Right ventricle myocardium inferior (tissue), 1 donor: Measurements from ENCODE around the gene MRPS34. TPM values are rescaled to one million over a fixed set of nuclear protein-coding genes. Genes with fewer than 3 reads are reported as not detected.

Experiments used
- microRNA-seq: library from miRNA; unstranded; fragments of <30 nt; microRNA quantifications from one replicate; pipeline ENCODE4 v1.2.0, GENCODE V29; 2020
- total RNA-seq: library from RNA; stranded (reverse); fragmentation: NEBNext Ultra II Directional; extraction: Animal tissue kit (Norgen Biotek cat#: 25700); gene quantifications from one replicate; pipeline ENCODE4 v1.2.1, GENCODE V29; 2021
- donor health status: DM: no; HTN: yes; CAD: no; lungs with severe emphysema.

The MRPS34 gene
- total RNA-seq, 1 donor from 2014 or later: 80.8 TPM

Small RNA genes lying within 50 kb of the gene (microRNA-seq; reads per million reads assigned to microRNA genes)
- not detected for gene MIR3177

Other genes starting within 250 kb of the MRPS34 start
- gene TMEM204, start 239.5 kb downstream of the MRPS34 start, total RNA-seq: 30.7 TPM
- 7.2 TPM for gene IFT140, start 161.1 kb downstream of the MRPS34 start, total RNA-seq
- 9.8 TPM for gene CRAMP1, start 160.8 kb downstream of the MRPS34 start, total RNA-seq
- 41.5 TPM for gene JPT2, start 94.9 kb downstream of the MRPS34 start, total RNA-seq
- gene MAPK8IP3, start 66.9 kb downstream of the MRPS34 start, total RNA-seq: 66.4 TPM
- gene NME3, start 1.6 kb downstream of the MRPS34 start, total RNA-seq: 33.9 TPM
- gene EME2, start 324 bp downstream of the MRPS34 start, total RNA-seq: 8.2 TPM
- 36.1 TPM for gene SPSB3, start 9.4 kb upstream of the MRPS34 start, total RNA-seq
- gene NUBP2, start 9.8 kb upstream of the MRPS34 start, total RNA-seq: 37.9 TPM
- not detected for gene IGFALS, start 20.6 kb upstream of the MRPS34 start, total RNA-seq
- 171 TPM for gene HAGH, start 53.7 kb upstream of the MRPS34 start, total RNA-seq
- 28.3 TPM for gene FAHD1, start 54.1 kb upstream of the MRPS34 start, total RNA-seq
- not detected for gene MEIOB, start 99.0 kb upstream of the MRPS34 start, total RNA-seq
- gene HS3ST6, start 145.3 kb upstream of the MRPS34 start, total RNA-seq: not detected
- 25.3 TPM for gene MSRB1, start 170.1 kb upstream of the MRPS34 start, total RNA-seq
- 271 TPM for gene RPL3L, start 181.6 kb upstream of the MRPS34 start, total RNA-seq
- 737 TPM for gene NDUFB10, start 186.4 kb upstream of the MRPS34 start, total RNA-seq
- gene RPS2, start 191.7 kb upstream of the MRPS34 start, total RNA-seq: 907 TPM
- gene RNF151, start 193.7 kb upstream of the MRPS34 start, total RNA-seq: not detected
- 24.9 TPM for gene TBL3, start 198.9 kb upstream of the MRPS34 start, total RNA-seq
- 0.22 TPM for gene NOXO1, start 208.3 kb upstream of the MRPS34 start, total RNA-seq
- gene GFER, start 211.1 kb upstream of the MRPS34 start, total RNA-seq: 25.8 TPM
- gene SYNGR3, start 216.8 kb upstream of the MRPS34 start, total RNA-seq: 0.62 TPM
- gene ZNF598, start 236.7 kb upstream of the MRPS34 start, total RNA-seq: 18.5 TPM
- not detected for gene NPW, start 246.7 kb upstream of the MRPS34 start, total RNA-seq